PFSK-1 (cell line): ENCODE measurements around the gene C1orf105.

ENCODE experiments used
- FOXP2 ChIP-seq: optimal IDR thresholded peaks from 2 replicates; pipeline ENCODE3; 2011; ENCODE audit warnings: borderline replicate concordance, control low read depth, inconsistent platforms; ENCODE audit not compliant: insufficient read depth; ENCODE audit errors: extremely low read length, extremely low read depth
- POLR2AphosphoS5 ChIP-seq: IDR thresholded peaks from 2 replicates; pipeline ENCODE4 v1.6.1; 2012; ENCODE audit warnings: low read depth, mild to moderate bottlenecking, control low read depth, low read length, moderate library complexity
- SIN3A ChIP-seq: IDR thresholded peaks from 2 replicates; pipeline ENCODE4 v1.6.1; 2012; ENCODE audit warnings: mild to moderate bottlenecking, low read length, moderate library complexity, borderline replicate concordance; ENCODE audit not compliant: insufficient read depth
- TAF1 ChIP-seq: IDR thresholded peaks from 2 replicates; pipeline ENCODE4 v1.6.1; 2012; ENCODE audit warnings: low read length, control low read depth, borderline replicate concordance; ENCODE audit not compliant: insufficient read depth
- TF ChIP-seq, protein P1 (sequence below), 2 experiments: IDR thresholded peaks; 2 replicates each; pipeline versions ENCODE4 v1.6.1 to v1.8.0; 2011 to 2012; ENCODE audit warnings: low read depth in 2 of 2, low read length in 2 of 2, control low read depth in 1 of 2, inconsistent platforms in 1 of 2, mild to moderate bottlenecking in 1 of 2, moderate library complexity in 1 of 2; ENCODE audit not compliant: insufficient read depth in 1 of 2

DNA sequence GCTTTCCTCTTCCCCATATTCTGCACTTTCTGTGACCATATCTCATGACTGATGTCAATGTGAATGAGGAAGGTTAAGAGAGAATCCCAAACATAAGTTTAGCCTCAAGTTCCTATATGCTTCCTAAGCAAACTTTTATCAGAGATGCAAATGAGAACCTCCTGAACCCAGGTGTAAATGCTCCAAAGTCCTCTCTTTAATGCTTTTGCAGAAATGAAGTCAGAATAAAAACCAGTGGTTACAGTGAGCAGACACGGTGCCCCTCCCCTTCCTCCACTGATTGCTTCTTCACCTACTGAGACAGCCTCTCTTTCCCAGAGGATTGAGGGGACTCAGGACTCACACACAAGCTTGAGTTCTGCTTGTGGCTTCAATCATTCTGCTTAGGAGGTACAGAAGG lies 35.0 kb downstream of the C1orf105 start:
- no peak for TF ChIP-seq SIN3A
- TF ChIP-seq, protein P1, sequence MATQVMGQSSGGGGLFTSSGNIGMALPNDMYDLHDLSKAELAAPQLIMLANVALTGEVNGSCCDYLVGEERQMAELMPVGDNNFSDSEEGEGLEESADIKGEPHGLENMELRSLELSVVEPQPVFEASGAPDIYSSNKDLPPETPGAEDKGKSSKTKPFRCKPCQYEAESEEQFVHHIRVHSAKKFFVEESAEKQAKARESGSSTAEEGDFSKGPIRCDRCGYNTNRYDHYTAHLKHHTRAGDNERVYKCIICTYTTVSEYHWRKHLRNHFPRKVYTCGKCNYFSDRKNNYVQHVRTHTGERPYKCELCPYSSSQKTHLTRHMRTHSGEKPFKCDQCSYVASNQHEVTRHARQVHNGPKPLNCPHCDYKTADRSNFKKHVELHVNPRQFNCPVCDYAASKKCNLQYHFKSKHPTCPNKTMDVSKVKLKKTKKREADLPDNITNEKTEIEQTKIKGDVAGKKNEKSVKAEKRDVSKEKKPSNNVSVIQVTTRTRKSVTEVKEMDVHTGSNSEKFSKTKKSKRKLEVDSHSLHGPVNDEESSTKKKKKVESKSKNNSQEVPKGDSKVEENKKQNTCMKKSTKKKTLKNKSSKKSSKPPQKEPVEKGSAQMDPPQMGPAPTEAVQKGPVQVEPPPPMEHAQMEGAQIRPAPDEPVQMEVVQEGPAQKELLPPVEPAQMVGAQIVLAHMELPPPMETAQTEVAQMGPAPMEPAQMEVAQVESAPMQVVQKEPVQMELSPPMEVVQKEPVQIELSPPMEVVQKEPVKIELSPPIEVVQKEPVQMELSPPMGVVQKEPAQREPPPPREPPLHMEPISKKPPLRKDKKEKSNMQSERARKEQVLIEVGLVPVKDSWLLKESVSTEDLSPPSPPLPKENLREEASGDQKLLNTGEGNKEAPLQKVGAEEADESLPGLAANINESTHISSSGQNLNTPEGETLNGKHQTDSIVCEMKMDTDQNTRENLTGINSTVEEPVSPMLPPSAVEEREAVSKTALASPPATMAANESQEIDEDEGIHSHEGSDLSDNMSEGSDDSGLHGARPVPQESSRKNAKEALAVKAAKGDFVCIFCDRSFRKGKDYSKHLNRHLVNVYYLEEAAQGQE (IDR thresholded peaks at IDR 0.05; ENCODE audit: insufficient read depth in 1 of 2, low read depth in 2 of 2, low read length in 2 of 2) = no peak
- no peak for TF ChIP-seq TAF1
- no peak for TF ChIP-seq FOXP2
- TF ChIP-seq POLR2AphosphoS5 = no peak
